H1 (cell line): ENCODE results near the gene HK2. TPM values are rescaled to one million over a fixed set of nuclear protein-coding genes. Genes with fewer than 3 reads are reported as not detected.

Experiments used
- CTCF ChIA-PET: fragments of 300-600 bp; sonication (Branson Sonifier 250); formaldehyde crosslinking; loops from one replicate; lab custom pipeline; 2021; ENCODE audit not compliant: partially characterized antibody; lab: Charles Lee
- POLR2A ChIA-PET: fragments of 300-600 bp; sonication (Branson Sonifier 250); formaldehyde crosslinking; loops from one replicate; lab custom pipeline; 2021; ENCODE audit warnings: inconsistent platforms; ENCODE audit not compliant: partially characterized antibody; lab: Charles Lee
- DNase-seq, 2 experiments: peaks; one replicate each; pipeline versions ENCODE4 v3.0.0 to v3.0.0-alpha.2; 2010 to 2022; ENCODE audit warnings: low spot score in 2 of 2, low read depth in 1 of 2, mixed read lengths in 1 of 2
- FAIRE-seq: peaks from 2 replicates; lab custom pipeline; 2011; peaks lifted over from hg19 to GRCh38; lab: Jason Lieb, UNC
- H2AFZ ChIP-seq: 2 replicates; pipeline ENCODE4 v1.8.1; 2012; ENCODE audit warnings: low read length, inconsistent platforms
- H2AK5ac ChIP-seq: 2 replicates; pipeline ENCODE4 v1.6.1; 2013; ENCODE audit warnings: low read depth, low read length
- H2BK120ac ChIP-seq: replicated peaks from 2 replicates; pipeline ENCODE3; 2013; ENCODE audit warnings: low read depth, low read length, inconsistent platforms
- H2BK12ac ChIP-seq: 2 replicates; pipeline ENCODE4 v1.6.1; 2013; ENCODE audit warnings: low read depth, low read length
- H2BK15ac ChIP-seq: 2 replicates; pipeline ENCODE4 v1.6.1; 2013; ENCODE audit warnings: low read length
- H2BK20ac ChIP-seq: 2 replicates; pipeline ENCODE4 v1.6.1; 2013; ENCODE audit warnings: low read length
- H2BK5ac ChIP-seq: 2 replicates; pipeline ENCODE4 v1.6.1; 2013; ENCODE audit warnings: low read depth, low read length
- H3K14ac ChIP-seq: 2 replicates; pipeline ENCODE4 v1.6.1; 2013; ENCODE audit warnings: inconsistent platforms; ENCODE audit not compliant: insufficient read length
- H3K18ac ChIP-seq: 2 replicates; pipeline ENCODE4 v1.6.1; 2013; ENCODE audit warnings: low read length; ENCODE audit errors: extremely low read depth
- H3K23ac ChIP-seq: 2 replicates; pipeline ENCODE4 v1.6.1; 2013; ENCODE audit warnings: inconsistent platforms; ENCODE audit not compliant: insufficient read length
- H3K23me2 ChIP-seq: 2 replicates; pipeline ENCODE4 v1.6.1; 2013; ENCODE audit warnings: low read depth, low read length
- H3K27ac ChIP-seq: 2 replicates; pipeline ENCODE4 v1.6.1; 2011; ENCODE audit warnings: low read depth, low read length, inconsistent platforms
- H3K27me3 ChIP-seq, 4 experiments: replicated peaks in 1 of 4; 1 replicate in 1 of 4; 2 replicates in 3 of 4; pipeline versions ENCODE4 v1.6.1 to v1.8.1; 2011 to 2013; ENCODE audit warnings: low read length in 3 of 4, mild to moderate bottlenecking in 3 of 4, inconsistent platforms in 2 of 4, mixed read lengths in 2 of 4, moderate library complexity in 1 of 4; ENCODE audit not compliant: control insufficient read depth in 3 of 4, insufficient read depth in 3 of 4; ENCODE audit errors: extremely low read depth in 1 of 4
- H3K36me3 ChIP-seq, 4 experiments: 2 replicates each; pipeline versions ENCODE4 v1.6.1 to v1.8.1; 2011 to 2013; ENCODE audit warnings: mild to moderate bottlenecking in 4 of 4, low read length in 3 of 4, moderate library complexity in 2 of 4, control low read depth in 1 of 4, inconsistent platforms in 1 of 4; ENCODE audit not compliant: insufficient read depth in 4 of 4, control insufficient read depth in 2 of 4
- H3K4ac ChIP-seq: replicated peaks from 2 replicates; pipeline ENCODE3; 2013; ENCODE audit warnings: low read length, low read depth, mixed read lengths, inconsistent platforms; ENCODE audit not compliant: insufficient read length
- H3K4me1 ChIP-seq, 4 experiments: replicated peaks in 1 of 4; 1 replicate in 1 of 4; 2 replicates in 3 of 4; pipeline versions ENCODE4 v1.6.1 to v1.8.1; 2011 to 2013; ENCODE audit warnings: low read length in 3 of 4, inconsistent platforms in 2 of 4, mixed read lengths in 1 of 4; ENCODE audit not compliant: insufficient read depth in 4 of 4, control insufficient read depth in 3 of 4
- H3K4me2 ChIP-seq, 2 experiments: 2 replicates each; pipeline versions ENCODE4 v1.6.1 to v1.8.1; 2011 to 2013; ENCODE audit warnings: low read depth in 2 of 2, low read length in 2 of 2, control low read depth in 1 of 2, inconsistent platforms in 1 of 2, mild to moderate bottlenecking in 1 of 2; ENCODE audit not compliant: insufficient read depth in 1 of 2
- H3K4me3 ChIP-seq, 4 experiments: fragments of 200-600, 300-600 bp in 1 of 4; sonication (generic), shearing (Covaris generic), sonication (Bioruptor Twin) in 1 of 4; 2 replicates each; pipeline versions ENCODE4 v1.5.1 to v1.8.1; 2011 to 2016; ENCODE audit warnings: low read length in 4 of 4, low read depth in 3 of 4, control low read depth in 2 of 4, inconsistent platforms in 2 of 4, mild to moderate bottlenecking in 2 of 4, mixed read lengths in 1 of 4, moderate library complexity in 1 of 4; ENCODE audit not compliant: insufficient read depth in 2 of 4; ENCODE audit errors: extremely low read depth in 1 of 4
- H3K56ac ChIP-seq: replicated peaks from 2 replicates; pipeline ENCODE3; 2013; ENCODE audit warnings: low read depth, mild to moderate bottlenecking, mixed read lengths, low read length, inconsistent platforms; ENCODE audit not compliant: insufficient read length
- H3K79me1 ChIP-seq: 2 replicates; pipeline ENCODE4 v1.6.1; 2013; ENCODE audit warnings: low read depth, low read length, control low read depth
- H3K79me2 ChIP-seq, 2 experiments: 2 replicates each; pipeline versions ENCODE4 v1.6.1 to v1.8.1; 2012 to 2013; ENCODE audit warnings: low read length in 2 of 2, mild to moderate bottlenecking in 2 of 2, inconsistent platforms in 1 of 2; ENCODE audit not compliant: insufficient read depth in 2 of 2, control insufficient read depth in 1 of 2
- H3K9ac ChIP-seq, 4 experiments: replicated peaks in 1 of 4; 1 replicate in 1 of 4; 2 replicates in 3 of 4; pipeline versions ENCODE4 v1.6.1 to v1.8.1; 2011 to 2013; ENCODE audit warnings: low read depth in 3 of 4, low read length in 3 of 4, control low read depth in 2 of 4, mild to moderate bottlenecking in 2 of 4, moderate library complexity in 2 of 4, inconsistent platforms in 1 of 4; ENCODE audit errors: extremely low read depth in 1 of 4
- H3K9me3 ChIP-seq, 2 experiments: 2 replicates each; pipeline versions ENCODE4 v1.6.1 to v1.8.1; 2012 to 2013; ENCODE audit warnings: mild to moderate bottlenecking in 2 of 2, moderate library complexity in 2 of 2, control low read depth in 1 of 2, inconsistent platforms in 1 of 2, low read depth in 1 of 2, low read length in 1 of 2, mixed read lengths in 1 of 2; ENCODE audit not compliant: insufficient read depth in 2 of 2
- H4K20me1 ChIP-seq, 2 experiments: replicated peaks in 1 of 2; 2 replicates each; pipeline versions ENCODE3 to v1.8.1; 2011 to 2013; ENCODE audit warnings: inconsistent platforms in 2 of 2, low read length in 2 of 2, mild to moderate bottlenecking in 1 of 2; ENCODE audit not compliant: insufficient read depth in 2 of 2, control insufficient read depth in 1 of 2
- H4K5ac ChIP-seq: 2 replicates; pipeline ENCODE4 v1.6.1; 2013; ENCODE audit warnings: low read length, low read depth, mixed read lengths, inconsistent platforms; ENCODE audit not compliant: insufficient read length
- H4K8ac ChIP-seq: 2 replicates; pipeline ENCODE4 v1.8.0; 2013; ENCODE audit warnings: mild to moderate bottlenecking, moderate library complexity, low read length, inconsistent platforms; ENCODE audit not compliant: insufficient read depth; ENCODE audit errors: extremely low read depth
- H4K91ac ChIP-seq: replicated peaks from 2 replicates; pipeline ENCODE3; 2013; ENCODE audit warnings: low read length, mixed read lengths, inconsistent platforms; ENCODE audit not compliant: insufficient read length
- KDM4A ChIP-seq: IDR thresholded peaks from one replicate; pipeline ENCODE4 v1.7.1; 2012; ENCODE audit warnings: low read depth, mild to moderate bottlenecking, moderate library complexity, low read length, inconsistent platforms; ENCODE audit not compliant: severe bottlenecking
- POLR2AphosphoS5 ChIP-seq: IDR thresholded peaks from 2 replicates; pipeline ENCODE4 v1.6.1; 2011; ENCODE audit warnings: low read depth, low read length
- WGBS, 2 experiments: shearing (Covaris generic) in 1 of 2; methylation state at CpG; one replicate each; pipeline versions ENCODE4 v1.1.6 to v1.1.7; 2013 to 2015; ENCODE audit warnings: low lambda C conversion rate in 2 of 2, mixed read lengths in 2 of 2, inconsistent platforms in 1 of 2, low coverage in 1 of 2, missing lambda C conversion rate in 1 of 2; ENCODE audit not compliant: insufficient replicate concordance in 2 of 2, insufficient coverage in 1 of 2, insufficient read length in 1 of 2; ENCODE audit errors: extremely low coverage in 1 of 2, missing lambda C conversion rate in 1 of 2; 5-methylcytosine and 5-hydroxymethylcytosine counted together
- polyA plus RNA-seq, 7 experiments: library from polyadenylated mRNA; depleted of rRNA in 3 of 7; stranded (reverse) in 5 of 7; unstranded in 2 of 7; fragments of >200 nt in 5 of 7; fragments of 200-250 nt in 2 of 7; gene quantifications; 1 replicate in 5 of 7; 2 replicates in 1 of 7; 4 replicates in 1 of 7; pipeline versions ENCODE4 v1.2.1 to v1.2.3, GENCODE V29; 2011 to 2013; ENCODE audit warnings: missing spikeins in 2 of 7, mixed read lengths in 2 of 7
- total RNA-seq: library from RNA; stranded (reverse); fragmentation: NEBNext Ultra II Directional; extraction: Animal tissue kit (Norgen Biotek cat#: 25700); gene quantifications from 2 replicates; pipeline ENCODE4 v1.2.1, GENCODE V29; 2021

HK2 gene
- total and polyA plus RNA-seq, 2 of the 8 experiments (the other 6 are each of a cell fraction or from before 2014, with no cell fraction given), result 22.1 to 61.9 TPM

GRCh38 chr2:74862020-74862964 is 28.4 kb downstream of the HK2 start:
- 0 out of 2 replicates have a peak overlapping the region, but pooled peaks have one; percentile 51 for H2BK15ac ChIP-seq
- H2BK5ac ChIP-seq, result peak overlapping the region; percentile 79; the same call in 1 of the 2 replicates
- peaks cover 0 to 4% (median 3%) of the 10 kb centered on the region in 4 experiments; a peak in 7 of 8 replicates for H3K36me3 ChIP-seq
- no peak overlapping the region for H3K23ac ChIP-seq
- no peaks in the 10 kb centered on the region for H3K27me3 ChIP-seq
- H3K79me1 ChIP-seq, result peaks cover 19% of the 10 kb centered on the region
- H2AFZ ChIP-seq, result no peak overlapping the region
- FAIRE-seq (no peak), DNase-seq (no peak)
- 92% methylated on average over 17 of the region's 17 CpGs; no CpG with 5 or more reads in 1 of the 2 experiments for WGBS, 2 experiments
- H3K14ac ChIP-seq, result no peak overlapping the region
- no peaks in the 10 kb centered on the region for H3K23me2 ChIP-seq
- no peak overlapping the region for H3K4me2 ChIP-seq
- H3K4me3 ChIP-seq, result no peak overlapping the region
- H4K8ac ChIP-seq, result no peak overlapping the region
- H2BK20ac ChIP-seq, result no peak overlapping the region
- no peak overlapping the region for H3K27ac ChIP-seq
- no peak overlapping the region for H3K56ac ChIP-seq
- H3K4ac ChIP-seq, result no peak overlapping the region
- POLR2A ChIA-PET, result interaction anchor here (0.7 to 5.9 kb wide), 3 partner anchors 12 to 26 kb away, joined by 3 to 35 read pairs (median 5); partner anchors contain the start of gene HK2
- peak overlapping the region; percentile 72 for H2BK12ac ChIP-seq
- TF ChIP-seq KDM4A (no peak), POLR2AphosphoS5 (peak; percentile 30; the same call in 1 of the 2 replicates)
- TF ChIP-seq, all 59 proteins: peak for 1
- H4K91ac ChIP-seq, result no peak overlapping the region
- H3K9ac ChIP-seq, result no peak overlapping the region
- no peak overlapping the region for H4K5ac ChIP-seq
- H3K18ac ChIP-seq, result no peak overlapping the region
- CTCF ChIA-PET, result interaction anchor here (0.9 to 4.0 kb wide), 12 partner anchors 9 to 170 kb away, joined by 3 to 27 read pairs (median 6); no protein-coding TSS in a partner anchor
- H2BK120ac ChIP-seq, result no peak overlapping the region
- H3K4me1 ChIP-seq, result peaks cover 0 to 8% (median 6%) of the 10 kb centered on the region in 4 experiments; a peak in 5 of 7 replicates
- peaks cover 0 to 88% of the 10 kb centered on the region in 2 experiments; a peak in 3 of 4 replicates for H3K79me2 ChIP-seq
- H4K20me1 ChIP-seq, result peaks cover 4 to 20% of the 10 kb centered on the region in 2 experiments
- H3K9me3 ChIP-seq, result no peaks in the 10 kb centered on the region
- peak overlapping the region; percentile 92; the same call in 1 of the 2 replicates for H2AK5ac ChIP-seq
